K562 (cell line): ENCODE measurements around the gene PSMD2. TPM values are rescaled to one million over a fixed set of nuclear protein-coding genes. Genes with fewer than 3 reads are reported as not detected.

Source experiments
- BDP1 ChIP-seq: IDR thresholded peaks from 3 replicates; pipeline ENCODE4 v1.6.1; 2011; ENCODE audit not compliant: insufficient read length, insufficient read depth
- CTCF ChIP-seq, 3 experiments: IDR thresholded peaks in 2 of 3; conservative IDR thresholded peaks in 1 of 3; 2 replicates each; pipeline ENCODE4 v1.5.1; 2011 to 2012; ENCODE audit warnings: low read length in 3 of 3, mild to moderate bottlenecking in 3 of 3, control low read depth in 2 of 3, improper control_type of control experiment in 1 of 3, inconsistent platforms in 1 of 3, low read depth in 1 of 3, mixed read lengths in 1 of 3, moderate library complexity in 1 of 3; ENCODE audit not compliant: insufficient read depth in 2 of 3
- DEAF1 ChIP-seq: fragments of 450-650 bp; formaldehyde crosslinking; IDR thresholded peaks from 2 replicates; pipeline ENCODE4 v1.4.0; 2020; ENCODE audit warnings: mild to moderate bottlenecking, moderate library complexity
- MTA3 ChIP-seq: fragments of 450-650 bp; formaldehyde crosslinking; IDR thresholded peaks from 2 replicates; pipeline ENCODE4 v1.6.1; 2017; ENCODE audit warnings: mild to moderate bottlenecking, borderline replicate concordance
- RAD21 ChIP-seq, 2 experiments: fragments of 250-450 bp in 1 of 2; fragments of 450-650 bp in 1 of 2; sonication (Bioruptor Pico) in 1 of 2; formaldehyde crosslinking in 1 of 2; IDR thresholded peaks in 1 of 2; conservative IDR thresholded peaks in 1 of 2; 2 replicates each; pipeline versions ENCODE4 v1.4.0 to v1.8.0; 2020 to 2022; ENCODE audit warnings: mild to moderate bottlenecking in 2 of 2, moderate library complexity in 1 of 2
- RFX1 ChIP-seq: fragments of 450-650 bp; IDR thresholded peaks from 2 replicates; pipeline ENCODE4 v1.6.1; 2016; ENCODE audit warnings: mild to moderate bottlenecking, moderate library complexity
- SMC3 ChIP-seq: conservative IDR thresholded peaks from 2 replicates; pipeline ENCODE4 v1.6.1; 2011; ENCODE audit warnings: low read depth, low read length, improper control_type of control experiment; ENCODE audit not compliant: insufficient read depth
- STAG1 ChIP-seq: sonication (generic); formaldehyde crosslinking; IDR thresholded peaks from 2 replicates; pipeline ENCODE4 v1.5.0; 2020; ENCODE audit warnings: missing genetic modification reagents, borderline replicate concordance
- ZNF224 ChIP-seq: sonication (generic); formaldehyde crosslinking; IDR thresholded peaks from 2 replicates; pipeline ENCODE4 v1.8.0; 2022; ENCODE audit warnings: mild to moderate bottlenecking, missing genetic modification reagents
- polyA plus RNA-seq, 8 experiments: library from polyadenylated mRNA; depleted of rRNA in 4 of 8; stranded (reverse) in 5 of 8; unstranded in 3 of 8; fragments of >200 nt; fragmentation: Nextera tagmentation in 2 of 8; fragmentation: Illumina TruSeq in 1 of 8; extraction: Ambion mirVana in 2 of 8; extraction: Trizol in 1 of 8; gene quantifications; 2 replicates each; pipeline versions ENCODE4 v1.2.1 to v1.2.3, GENCODE V29; 2011 to 2014; ENCODE audit warnings: inconsistent platforms in 1 of 8, missing spikeins in 1 of 8
- total RNA-seq, 7 experiments: library from RNA; depleted of rRNA in 6 of 7; stranded (reverse); fragments of >200 nt in 6 of 7; fragmentation: Illumina TruSeq in 2 of 7; extraction: Trizol in 2 of 7; gene quantifications; 2 replicates each; pipeline versions ENCODE4 v1.2.1 to v1.2.3, GENCODE V29; 2011 to 2021; ENCODE audit warnings: low replicate concordance in 1 of 7

Gene PSMD2
- total and polyA plus RNA-seq, 9 of the 15 experiments (the other 6 are each of a cell fraction or from before 2014, with no cell fraction given) = 152 to 484 (median 295) TPM

GRCh38 chr3:184284696-184285095 lies 14.3 kb upstream of the PSMD2 start (continued):
- TF ChIP-seq SMC3 = peak; percentile 26; the same call in 1 of the 2 replicates
- TF ChIP-seq RFX1 = peak; percentile 91
- no peak for TF ChIP-seq ZNF224
- TF ChIP-seq CTCF (IDR thresholded peaks at IDR 0.05 in 2 of 3, conservative IDR thresholded peaks at IDR 0.05 in 1 of 3; ENCODE audit: insufficient read depth in 2 of 3, low read depth in 1 of 3, low read length in 3 of 3) = peak; percentile 73 to 81 (median 76)
- TF ChIP-seq STAG1 (CRISPR knock-in tag) = peak; percentile 80; the same call in 1 of the 2 replicates
- TF ChIP-seq DEAF1 (CRISPR knock-in tag) = peak; percentile 48; the same call in 1 of the 2 replicates
- no peak for TF ChIP-seq BDP1
- no peak for TF ChIP-seq MTA3
- peak; percentile 52 to 81 for TF ChIP-seq RAD21 (CRISPR knock-in tag; conservative IDR thresholded peaks at IDR 0.05 in 1 of 2, IDR thresholded peaks at IDR 0.05 in 1 of 2)
